ENCODE data around the gene LYRM9.
"Not testable (repeated sequence)": the region's sequence is repeated elsewhere in the genome, so short reads cannot be mapped to it uniquely, and the experiment has no call there.

The LYRM9 gene

DNA sequence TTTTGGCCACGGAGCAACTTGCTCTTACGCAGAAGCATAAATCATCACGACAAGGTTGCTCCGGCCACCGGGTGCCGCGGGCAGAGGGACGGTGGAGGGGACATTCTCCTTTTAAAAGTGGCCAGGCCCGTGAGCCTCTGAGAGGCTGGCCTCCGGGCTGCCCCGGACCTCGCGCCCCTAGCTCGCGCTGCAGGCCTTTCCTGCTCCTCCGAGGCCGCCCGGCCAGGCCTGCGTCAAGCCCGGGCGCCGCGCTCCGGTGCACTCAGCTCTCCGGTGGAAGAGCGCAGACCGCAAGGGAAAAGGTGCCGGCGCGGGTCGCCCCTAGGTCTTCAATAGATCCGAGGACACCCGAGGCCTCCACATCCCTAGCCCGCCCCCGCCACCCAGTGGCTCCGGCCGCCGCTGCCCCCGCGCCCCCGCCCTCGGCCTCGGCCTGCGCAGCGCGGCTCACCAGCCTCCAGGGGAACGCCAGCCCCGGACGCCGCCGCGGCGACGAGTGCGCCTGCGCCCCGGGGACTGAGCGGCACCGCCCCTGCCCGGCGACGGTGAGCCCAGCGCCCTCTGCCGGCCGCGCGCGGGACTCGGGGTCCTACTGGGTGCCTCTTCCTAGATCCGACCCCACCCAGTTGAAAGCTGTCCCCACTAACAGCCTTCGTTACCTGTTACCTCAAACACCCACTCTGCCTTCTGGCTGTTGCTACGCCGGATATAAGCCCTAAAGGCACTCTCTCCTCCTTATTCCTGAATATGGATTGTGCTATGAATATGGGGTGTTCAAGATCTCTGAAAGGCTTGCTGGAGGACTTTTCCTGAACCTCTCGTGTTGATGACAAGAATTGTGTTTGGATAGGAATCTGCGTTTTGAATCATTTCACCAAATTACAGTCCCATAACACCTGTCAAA is at the start of gene LYRM9:
Gene LYRM9 (minus strand): TSS at position 500 of the 904 bp plus-strand sequence. CDS start 10,671 bp downstream, outside the sequence.
- peak; percentile 97 for DNase-seq

GRCh38 chr17:27940503-27941428 is 47.6 kb upstream of the LYRM9 start:
- DNase-seq, result no peak

- DNase-seq, result no peak
These were observed 46.6 kb upstream of the LYRM9 start for GRCh38 chr17:27939474-27940465.

DNA sequence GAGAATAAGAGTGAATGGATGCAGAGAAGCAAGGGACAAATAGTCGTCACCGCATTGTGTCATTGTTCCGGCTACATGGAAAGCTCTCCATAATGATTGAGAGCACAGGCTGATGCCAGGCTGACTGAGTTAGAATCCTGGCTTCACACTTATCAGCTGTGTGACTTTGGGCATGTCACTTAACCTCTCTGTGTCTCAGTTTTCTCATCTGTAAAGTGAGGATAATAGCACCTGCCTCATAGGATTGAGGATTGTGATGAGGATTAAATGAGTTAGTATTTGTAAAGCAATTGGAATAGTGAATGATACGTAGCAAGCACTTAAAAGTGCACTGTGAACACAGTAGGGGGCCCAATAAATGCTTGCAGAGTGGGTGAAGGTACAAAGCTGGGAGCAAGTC is 45.7 kb upstream of the LYRM9 start:
- DNase-seq, result no peak

DNA sequence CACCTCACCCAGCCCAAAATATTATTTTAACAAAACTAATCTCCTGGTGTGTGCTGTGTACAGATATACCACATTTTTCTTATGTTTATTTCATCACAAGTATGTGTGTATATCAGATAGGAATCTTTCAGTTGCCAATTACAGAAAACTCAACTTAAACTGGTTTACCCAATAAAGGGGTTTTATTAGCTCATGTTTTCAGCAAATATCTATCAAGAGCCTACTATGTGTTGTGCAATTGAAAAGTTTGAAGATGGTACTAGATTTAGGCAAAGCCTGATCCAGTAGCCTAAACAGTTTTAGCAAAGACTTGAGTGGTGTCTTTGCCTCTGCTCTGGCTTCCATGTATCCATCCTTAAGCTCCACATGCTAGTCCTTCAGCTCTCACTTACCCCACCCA is 45.1 kb upstream of the LYRM9 start:
- no peak for DNase-seq

- no peak for DNase-seq
These were observed 43.9 kb upstream of the LYRM9 start for GRCh38 chr17:27937025-27937546.

- no peak for DNase-seq
These were observed 36.8 kb upstream of the LYRM9 start for GRCh38 chr17:27930000-27930399.

- no peak for DNase-seq
These were observed 35.4 kb upstream of the LYRM9 start for GRCh38 chr17:27928587-27928986.

DNA sequence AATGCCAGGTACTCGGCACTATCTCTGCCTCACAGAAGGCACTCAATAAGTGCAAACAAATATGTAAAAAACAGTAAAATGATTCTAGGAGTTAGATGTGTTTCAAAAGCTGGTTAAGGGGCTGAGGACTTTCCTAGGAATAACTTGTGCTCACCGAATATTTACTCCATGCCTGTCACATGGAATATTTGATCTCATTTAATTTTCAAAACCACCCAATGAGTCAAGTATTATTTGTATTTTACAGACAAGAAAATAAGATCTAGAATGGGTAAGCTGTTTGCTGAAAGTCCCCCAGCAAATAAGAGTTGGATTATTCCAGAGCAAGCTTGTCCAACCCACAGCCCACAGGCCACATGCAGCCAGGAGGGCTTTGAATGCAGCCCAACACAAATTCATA is 34.6 kb upstream of the LYRM9 start:
- DNase-seq, result no peak

GRCh38 chr17:27921599-27921998 is 28.4 kb upstream of the LYRM9 start:
- no peak for DNase-seq

DNA sequence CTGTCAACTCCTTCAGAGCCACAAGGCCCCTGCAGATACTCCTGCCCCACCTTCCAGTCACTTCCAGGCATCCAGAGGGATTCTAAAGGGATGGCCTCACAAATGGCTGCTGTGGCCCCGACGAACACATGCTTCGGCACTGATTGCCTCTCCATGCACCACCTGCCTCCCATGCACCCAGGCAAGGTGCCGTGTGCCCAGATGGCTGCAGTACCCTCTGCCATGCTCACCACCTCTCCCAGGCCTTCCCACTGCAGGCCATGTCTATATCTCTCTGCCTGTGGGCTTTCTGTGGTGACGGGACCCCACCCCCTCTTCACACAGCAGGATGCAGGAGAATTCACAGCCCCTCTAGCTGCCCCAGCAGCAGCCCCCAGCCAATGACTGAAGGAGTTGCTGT is 27.9 kb upstream of the LYRM9 start:
- DNase-seq, result no peak

DNA sequence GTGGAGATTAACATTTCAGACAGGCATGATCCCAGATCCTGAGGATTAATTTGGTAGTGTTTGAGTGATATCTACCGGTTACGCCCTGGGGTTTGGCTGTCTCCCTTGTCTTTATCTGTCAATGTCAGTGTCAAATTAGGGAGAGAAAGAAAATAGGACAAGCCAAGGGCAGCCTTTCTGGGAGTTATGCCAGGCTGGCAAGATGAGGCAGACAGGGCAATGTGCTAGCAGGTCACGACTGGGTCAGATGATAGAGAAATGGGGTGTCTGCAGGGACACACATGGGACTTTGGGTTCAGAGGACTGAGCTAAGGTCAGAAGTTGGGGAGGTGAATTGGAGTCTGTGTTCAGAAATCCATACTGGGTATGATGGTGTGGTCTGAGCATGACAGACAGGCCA is 27.4 kb upstream of the LYRM9 start:
- no peak for DNase-seq

GRCh38 chr17:27919079-27919478 is 25.9 kb upstream of the LYRM9 start:
- no peak for DNase-seq

- no peak for DNase-seq
These were observed 25.3 kb upstream of the LYRM9 start for GRCh38 chr17:27918498-27918897.

- DNase-seq, result no peak
These were observed 23.8 kb upstream of the LYRM9 start for GRCh38 chr17:27917000-27917399.

- DNase-seq, result no peak
These were observed 22.5 kb upstream of the LYRM9 start for GRCh38 chr17:27915709-27916108.

- DNase-seq, result no peak
These were observed 21.2 kb upstream of the LYRM9 start for GRCh38 chr17:27914382-27914781.

DNA sequence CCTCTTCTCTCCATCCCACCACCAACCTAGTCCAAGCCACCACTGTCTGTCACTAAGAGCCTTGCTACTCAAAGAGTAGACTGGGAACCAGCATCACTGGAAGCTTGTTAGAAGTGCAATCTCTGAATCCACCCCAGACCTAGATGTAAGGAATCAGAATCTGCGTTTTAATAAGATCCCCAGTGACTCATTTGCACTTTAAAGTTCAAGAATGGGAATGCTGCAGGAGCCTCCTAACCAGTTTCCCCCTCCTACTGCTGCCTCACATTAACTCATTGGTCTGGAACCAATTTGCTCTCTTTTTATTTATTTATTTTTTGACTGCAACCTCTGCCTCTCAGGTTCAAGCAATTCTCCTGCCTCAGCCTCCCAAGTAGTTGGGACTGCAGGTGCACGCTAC is 19.8 kb upstream of the LYRM9 start:
- DNase-seq, result no peak

GRCh38 chr17:27912299-27912698 is 19.1 kb upstream of the LYRM9 start:
- DNase-seq, result not testable (repeated sequence)

- DNase-seq, result no peak
These were observed 14.9 kb upstream of the LYRM9 start for GRCh38 chr17:27907976-27908558.

- no peak for DNase-seq
These were observed 13.5 kb upstream of the LYRM9 start for GRCh38 chr17:27906623-27907022.

DNA sequence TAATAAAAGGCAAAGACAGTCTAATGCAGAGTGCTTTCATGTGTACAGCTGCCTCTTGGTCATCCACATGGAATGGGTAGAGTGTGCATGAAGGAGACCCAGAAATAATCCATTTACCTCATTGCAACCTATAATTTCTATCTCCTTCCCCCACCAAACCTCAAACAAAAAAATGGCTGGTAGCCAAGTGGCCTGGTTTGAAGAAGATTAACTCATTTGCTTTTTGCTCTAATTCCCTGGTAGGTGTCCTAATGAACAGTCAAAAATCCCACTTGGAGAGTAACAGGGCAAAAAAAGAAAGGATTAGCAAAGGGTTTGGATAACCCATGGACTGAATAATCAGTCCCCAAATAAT is 13.0 kb upstream of the LYRM9 start:
- no peak for DNase-seq
